Common myeloid progenitor, CD34-positive (primary cell): Measurements from ENCODE around the gene ZNF579.

Experiments
- CTCF ChIA-PET: fragments of 350-600 bp; sonication (Branson Sonifier 250); formaldehyde crosslinking; loops from one replicate; lab custom pipeline; 2021; ENCODE audit warnings: antibody characterized with exemption; lab: Charles Lee
- POLR2A ChIA-PET: fragments of 350-600 bp; sonication (Branson Sonifier 250); formaldehyde crosslinking; loops from one replicate; lab custom pipeline; 2021; ENCODE audit warnings: antibody characterized with exemption; lab: Charles Lee
- DNase-seq, 3 donors: peaks; one replicate each; pipeline versions ENCODE4 v3.0.0 to v3.0.0-alpha.2; 2013
- H3K27ac ChIP-seq, 2 experiments: 1 replicate in 1 of 2; 2 replicates in 1 of 2; pipeline ENCODE4 v1.7.0; 2013; ENCODE audit warnings: inconsistent platforms in 2 of 2, low read length in 2 of 2, mild to moderate bottlenecking in 2 of 2, low read depth in 1 of 2, moderate library complexity in 1 of 2; ENCODE audit not compliant: severe bottlenecking in 2 of 2, insufficient read depth in 1 of 2, poor library complexity in 1 of 2
- H3K27me3 ChIP-seq, 5 experiments: replicated peaks in 2 of 5; 1 replicate in 3 of 5; 2 replicates in 2 of 5; pipeline versions ENCODE4 v1.6.1 to v1.7.0; 2013; ENCODE audit warnings: low read length in 4 of 5, mild to moderate bottlenecking in 2 of 5, moderate library complexity in 2 of 5, inconsistent platforms in 1 of 5; ENCODE audit not compliant: insufficient read depth in 5 of 5, control insufficient read depth in 4 of 5
- H3K36me3 ChIP-seq, 4 experiments: 1 replicate in 2 of 4; 2 replicates in 2 of 4; pipeline versions ENCODE4 v1.6.1 to v1.7.0; 2013; ENCODE audit warnings: low read length in 3 of 4, control low read depth in 1 of 4, mild to moderate bottlenecking in 1 of 4; ENCODE audit not compliant: control insufficient read depth in 4 of 4, insufficient read depth in 4 of 4
- H3K4me1 ChIP-seq, 4 experiments: 1 replicate in 3 of 4; 2 replicates in 1 of 4; pipeline versions ENCODE4 v1.6.1 to v1.7.1; 2013; ENCODE audit warnings: low read length in 3 of 4, mild to moderate bottlenecking in 3 of 4, control low read depth in 1 of 4, inconsistent platforms in 1 of 4, moderate library complexity in 1 of 4; ENCODE audit not compliant: control insufficient read depth in 4 of 4, insufficient read depth in 4 of 4; ENCODE audit errors: control extremely low read depth in 1 of 4
- H3K4me3 ChIP-seq, 7 experiments: 1 replicate in 4 of 7; 2 replicates in 3 of 7; pipeline versions ENCODE4 v1.5.1 to v1.7.0; 2013; ENCODE audit warnings: mild to moderate bottlenecking in 7 of 7, low read length in 6 of 7, moderate library complexity in 6 of 7, inconsistent platforms in 2 of 7, low read depth in 2 of 7, control low read depth in 1 of 7; ENCODE audit not compliant: insufficient read depth in 4 of 7, control insufficient read depth in 1 of 7; ENCODE audit errors: extremely low read depth in 1 of 7
- H3K9me3 ChIP-seq, 5 experiments: 1 replicate in 4 of 5; 2 replicates in 1 of 5; pipeline versions ENCODE4 v1.6.1 to v1.7.1; 2013; ENCODE audit warnings: low read length in 4 of 5, mild to moderate bottlenecking in 2 of 5, inconsistent platforms in 1 of 5, low read depth in 1 of 5, moderate library complexity in 1 of 5; ENCODE audit not compliant: control insufficient read depth in 4 of 5, insufficient read depth in 2 of 5; ENCODE audit errors: control extremely low read depth in 1 of 5
- WGBS: methylation state at CpG from one replicate; pipeline ENCODE4 v1.1.5; 2013; ENCODE audit not compliant: insufficient coverage; 5-methylcytosine and 5-hydroxymethylcytosine counted together

ZNF579 gene

GRCh38 chr19:55611983-55612645, 31.5 kb upstream of the ZNF579 start:
- ChIA-PET CTCF (interaction anchor here (2.0 to 2.4 kb wide), 2 partner anchors 97 to 108 kb away, joined by 4 to 7 read pairs; no protein-coding TSS in a partner anchor), POLR2A (interaction anchor here (0.5 to 0.6 kb wide), 2 partner anchors 14 to 355 kb away, joined by 3 read pairs; no protein-coding TSS in a partner anchor)
- Histone ChIP-seq H3K9me3 (peaks cover 0 to 3% (median 0%) of the 10 kb centered on the region in 5 experiments), H3K27ac (no peak overlapping the region), H3K4me3 (no peak overlapping the region), H3K27me3 (no peaks in the 10 kb centered on the region), H3K4me1 (peaks cover 0 to 1% (median 0%) of the 10 kb centered on the region in 4 experiments), H3K36me3 (peaks cover 2 to 57% (median 26%) of the 10 kb centered on the region in 4 experiments)
- DNase-seq: no peak
- 87% methylated on average over 3 of the region's 3 CpGs for WGBS

DNA sequence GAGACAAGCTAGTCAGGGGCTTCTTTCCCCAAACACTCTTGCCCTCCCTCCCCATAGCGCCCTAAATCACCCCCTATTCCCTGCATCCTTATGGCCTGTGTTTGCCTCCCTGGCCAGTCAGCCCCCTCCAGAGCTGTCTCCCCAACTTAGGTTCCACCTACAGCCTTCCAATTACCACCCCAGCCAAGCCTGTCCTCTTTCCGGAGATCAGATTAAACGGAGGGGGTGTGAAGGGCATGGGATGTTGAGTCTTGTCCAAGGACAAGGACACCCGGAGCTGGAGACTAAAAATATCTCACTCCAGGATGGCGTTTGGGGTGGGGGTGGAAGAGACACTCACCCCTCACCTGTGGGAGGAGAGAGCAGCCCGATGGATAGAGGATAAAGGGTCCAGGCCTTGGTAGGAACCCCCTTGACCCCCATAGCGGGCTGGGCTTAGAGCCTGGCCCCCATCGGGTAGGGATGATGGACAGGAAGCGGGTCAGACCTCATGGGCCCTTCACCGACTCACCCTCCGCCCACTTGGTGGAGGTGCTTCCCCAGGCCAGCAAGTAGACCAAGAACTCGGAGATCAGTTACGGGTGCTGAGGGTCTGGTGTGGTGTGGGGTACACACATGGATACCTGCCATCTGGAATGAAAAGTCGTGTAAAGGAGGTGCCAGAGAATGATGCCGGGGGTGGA, 30.8 kb upstream of the ZNF579 start:
- Histone ChIP-seq H3K9me3 (peaks cover 0 to 3% (median 0%) of the 10 kb centered on the region in 5 experiments), H3K27me3 (no peaks in the 10 kb centered on the region), H3K27ac (no peak overlapping the region), H3K4me1 (peaks cover 0 to 8% (median 5%) of the 10 kb centered on the region in 4 experiments), H3K36me3 (peaks cover under 1 to 54% (median 22%) of the 10 kb centered on the region in 4 experiments), H3K4me3 (no peak overlapping the region)
- CTCF ChIA-PET: interaction anchor here (0.9 to 3.6 kb wide), 5 partner anchors 8 to 108 kb away, joined by 4 to 15 read pairs (median 7); no protein-coding TSS in a partner anchor
- POLR2A ChIA-PET: interaction anchor here (0.5 to 1.0 kb wide), 2 partner anchors 9 to 355 kb away, joined by 3 read pairs; no protein-coding TSS in a partner anchor
- WGBS: 94% methylated on average over 11 of the region's 15 CpGs
- DNase-seq: no peak

- H3K27me3 ChIP-seq: no peaks in the 10 kb centered on the region
- WGBS: 100% methylated on average over 4 of the region's 5 CpGs
- no peak overlapping the region for H3K27ac ChIP-seq
- H3K4me3 ChIP-seq: no peak overlapping the region
- DNase-seq: no peak
- peaks cover 0 to 3% (median 0%) of the 10 kb centered on the region in 5 experiments for H3K9me3 ChIP-seq
- ChIA-PET CTCF (interaction anchor here (2.5 to 3.6 kb wide), 2 partner anchors 11 to 22 kb away, joined by 10 to 15 read pairs; no protein-coding TSS in a partner anchor), POLR2A (no interaction called here)
- peaks cover 0 to 37% (median 11%) of the 10 kb centered on the region in 4 experiments for H3K36me3 ChIP-seq
- peaks cover 0 to 21% (median 18%) of the 10 kb centered on the region in 4 experiments for H3K4me1 ChIP-seq
Measured at GRCh38 chr19:55609326-55609725, 28.7 kb upstream of the ZNF579 start.

GRCh38 chr19:55606817-55607216, 26.2 kb upstream of the ZNF579 start:
- Histone ChIP-seq H3K27ac (peak overlapping the region in 1 of 2 experiments; percentile 87), H3K9me3 (peaks cover 0 to 3% (median 0%) of the 10 kb centered on the region in 5 experiments), H3K27me3 (no peaks in the 10 kb centered on the region), H3K4me1 (peaks cover 0 to 29% (median 24%) of the 10 kb centered on the region in 4 experiments), H3K36me3 (peaks cover 0 to 31% (median 8%) of the 10 kb centered on the region in 4 experiments), H3K4me3 (peak overlapping the region in 3 of 7 experiments; percentile 81 to 95 (median 95))
- WGBS: 65% methylated on average over 9 of the region's 9 CpGs
- ChIA-PET CTCF (interaction anchor here (0.5 to 4.3 kb wide), 16 partner anchors 12 to 463 kb away, joined by 3 to 32 read pairs (median 5); partner anchors contain the start of genes ZNF579 and ZNF784), POLR2A (interaction anchor here (0.7 kb wide), 1 partner anchor 23 kb away, joined by 7 read pairs; no protein-coding TSS in a partner anchor)
- no peak for DNase-seq

GRCh38 chr19:55606471-55606787, 25.8 kb upstream of the ZNF579 start:
- 32% methylated on average over 12 of the region's 12 CpGs for WGBS
- peak overlapping the region; percentile 35 to 95 (median 81) for H3K4me3 ChIP-seq
- H3K4me1 ChIP-seq: peaks cover 0 to 30% (median 24%) of the 10 kb centered on the region in 4 experiments
- peaks cover 0 to 3% (median 0%) of the 10 kb centered on the region in 5 experiments for H3K9me3 ChIP-seq
- H3K36me3 ChIP-seq: peaks cover 0 to 29% (median 8%) of the 10 kb centered on the region in 4 experiments
- POLR2A ChIA-PET: interaction anchor here (0.6 to 0.7 kb wide), 2 partner anchors 23 to 92 kb away, joined by 3 to 7 read pairs; no protein-coding TSS in a partner anchor
- DNase-seq: no peak
- H3K27ac ChIP-seq: peak overlapping the region in 1 of 2 experiments; percentile 87
- H3K27me3 ChIP-seq: no peaks in the 10 kb centered on the region
- CTCF ChIA-PET: interaction anchor here (0.5 to 4.3 kb wide), 17 partner anchors 13 to 463 kb away, joined by 3 to 32 read pairs (median 5); partner anchors contain the start of genes ZNF579 and ZNF784

GRCh38 chr19:55605637-55606470, 25.2 kb upstream of the ZNF579 start, which contains the start of gene ZNF865:
TSS of gene ZNF865 (plus strand) at chr19:55605647. CDS start at chr19:55613619, 7,972 bp downstream.
- Histone ChIP-seq H3K27ac (peak within 1 kb of the TSS; percentile 64 to 87), H3K4me3 (peak within 1 kb of the TSS; percentile 43 to 95 (median 81)), H3K36me3 (peaks cover 0 to 23% (median 8%) of the 10 kb centered on the region in 4 experiments), H3K27me3 (no peaks in the 10 kb centered on the region), H3K4me1 (peaks cover 0 to 36% (median 29%) of the 10 kb centered on the region in 4 experiments), H3K9me3 (peaks cover 0 to 3% (median 0%) of the 10 kb centered on the region in 5 experiments)
- ChIA-PET CTCF (interaction anchor here (0.5 to 4.3 kb wide), 19 partner anchors 13 to 462 kb away, joined by 3 to 32 read pairs (median 5); partner anchors contain the start of genes ZNF579 and ZNF784), POLR2A (interaction anchor here (0.6 to 0.8 kb wide), 3 partner anchors 24 to 91 kb away, joined by 3 to 7 read pairs (median 3); no protein-coding TSS in a partner anchor)
- under 1% methylated on average over 29 of the region's 44 CpGs for WGBS
- peak; percentile 83 to 84 (median 83) for DNase-seq
